ENCODE data around the gene PRELID3B.

PRELID3B gene

GRCh38 chr20:59010321-59010994, 32.1 kb downstream of the PRELID3B start:
- DNase-seq (ENCODE audit: low read depth in 2 of 2), result no peak

- no peak for DNase-seq (ENCODE audit: low read depth in 2 of 2)
Observed at GRCh38 chr20:59008715-59009336, 33.8 kb downstream of the PRELID3B start.

- DNase-seq (ENCODE audit: low read depth in 2 of 2), result no peak
Observed at GRCh38 chr20:59007665-59008511, 34.7 kb downstream of the PRELID3B start.

DNA sequence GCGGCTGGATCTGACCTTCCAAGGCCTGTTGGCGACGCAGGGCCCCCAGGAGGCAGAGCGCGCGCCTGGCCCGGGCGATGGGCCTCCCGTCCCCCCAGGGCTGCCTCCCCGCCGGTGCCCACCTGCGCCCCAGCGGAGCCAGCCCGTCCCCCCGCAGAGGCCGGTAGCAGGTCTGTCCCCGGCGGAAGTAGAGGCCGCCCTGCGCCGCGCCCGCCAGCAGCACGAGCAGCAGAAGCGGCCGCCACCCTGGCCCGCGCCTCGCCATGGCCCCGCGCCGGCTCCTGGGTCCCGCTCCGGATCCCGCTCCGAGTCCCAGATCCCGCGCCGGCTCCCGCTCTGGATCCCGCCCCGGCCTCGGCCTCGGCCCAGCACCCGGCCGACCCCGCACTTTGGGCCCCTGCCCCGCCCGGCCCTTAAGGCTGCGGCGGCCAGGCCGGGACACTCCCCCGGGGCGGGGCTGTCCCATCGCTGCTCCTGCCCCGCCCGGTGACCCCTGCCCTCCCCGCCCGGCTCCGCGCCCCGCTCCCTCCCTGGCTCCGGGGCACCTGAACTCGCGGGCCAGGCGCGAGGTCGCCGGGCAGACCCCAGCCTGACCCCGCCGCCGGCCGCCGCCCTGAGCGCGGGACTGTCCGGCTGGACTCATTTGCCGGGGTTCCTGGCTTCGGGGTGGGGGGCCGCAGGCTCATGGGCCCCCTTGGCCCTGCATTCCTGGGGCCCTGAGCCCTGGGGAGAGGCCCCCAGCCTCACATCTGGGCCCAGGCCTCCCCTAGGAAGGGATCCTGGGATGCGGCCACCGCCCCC, 35.5 kb downstream of the PRELID3B start, which contains the start of gene CTSZ:
Gene CTSZ, minus strand, starts transcription at position 391 of the 801 bp plus-strand sequence. Its CDS starts 126 bp downstream, at position 265.
- no peak for DNase-seq (ENCODE audit: low read depth in 2 of 2)

GRCh38 chr20:59006167-59006863, 36.3 kb downstream of the PRELID3B start:
- no peak for DNase-seq (ENCODE audit: low read depth in 2 of 2)

- DNase-seq (ENCODE audit: low read depth in 2 of 2), result no peak
Observed at GRCh38 chr20:59005523-59006166, 36.9 kb downstream of the PRELID3B start.

DNA sequence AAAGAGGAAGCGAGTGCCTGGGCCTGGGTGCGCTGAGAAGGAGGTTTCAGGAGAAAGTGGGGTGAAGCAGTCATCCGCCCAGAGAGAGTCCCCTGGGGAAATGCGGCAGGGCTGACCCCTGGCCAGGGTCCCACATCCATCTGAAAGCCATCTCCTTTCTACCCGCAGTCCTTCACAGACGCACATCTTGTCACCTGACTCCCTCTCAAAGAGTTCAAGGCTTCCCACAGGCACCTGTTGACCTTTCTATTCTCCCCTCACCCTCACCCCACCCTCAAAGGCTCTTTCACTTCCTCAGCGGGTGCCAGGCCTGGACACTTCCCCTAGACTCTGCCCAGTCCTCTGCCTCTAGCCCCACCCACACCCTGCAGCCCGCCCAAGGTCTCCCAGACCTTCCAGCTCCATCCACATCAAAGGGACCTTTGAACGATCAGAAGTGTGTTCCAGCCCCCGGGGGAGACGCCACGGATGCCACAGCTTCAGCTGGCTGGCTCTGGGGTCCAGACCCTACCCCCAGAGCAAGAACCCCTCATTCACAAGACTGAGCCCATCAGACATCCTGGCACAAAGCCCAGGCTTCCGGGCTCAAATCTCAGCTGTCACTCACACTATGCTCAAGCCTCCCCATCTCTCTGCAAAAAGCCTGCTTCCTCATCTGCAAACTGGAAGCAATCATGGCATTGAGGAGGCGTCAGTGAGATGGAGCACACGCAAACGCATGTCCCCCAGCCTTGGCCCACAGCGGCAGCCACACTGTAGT, 37.6 kb downstream of the PRELID3B start:
- DNase-seq (ENCODE audit: low read depth in 2 of 2), result no peak

DNA sequence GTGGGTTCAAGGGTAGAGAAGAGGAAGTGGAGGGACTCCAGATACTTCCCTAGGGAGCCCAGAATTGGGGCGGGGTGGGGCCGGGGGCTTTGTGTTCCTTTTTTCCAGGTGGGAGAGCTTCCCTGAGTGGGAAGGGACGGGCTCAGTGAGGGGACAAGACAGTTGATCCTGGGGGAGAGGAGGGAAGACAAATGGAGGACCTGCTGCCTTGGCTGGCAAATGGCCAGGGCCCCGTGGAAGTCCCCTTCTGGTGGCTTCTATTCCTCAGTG, 38.2 kb downstream of the PRELID3B start:
- DNase-seq (ENCODE audit: low read depth in 2 of 2), result no peak

GRCh38 chr20:59003836-59004492, 38.6 kb downstream of the PRELID3B start:
- DNase-seq (ENCODE audit: low read depth in 2 of 2), result no peak

DNA sequence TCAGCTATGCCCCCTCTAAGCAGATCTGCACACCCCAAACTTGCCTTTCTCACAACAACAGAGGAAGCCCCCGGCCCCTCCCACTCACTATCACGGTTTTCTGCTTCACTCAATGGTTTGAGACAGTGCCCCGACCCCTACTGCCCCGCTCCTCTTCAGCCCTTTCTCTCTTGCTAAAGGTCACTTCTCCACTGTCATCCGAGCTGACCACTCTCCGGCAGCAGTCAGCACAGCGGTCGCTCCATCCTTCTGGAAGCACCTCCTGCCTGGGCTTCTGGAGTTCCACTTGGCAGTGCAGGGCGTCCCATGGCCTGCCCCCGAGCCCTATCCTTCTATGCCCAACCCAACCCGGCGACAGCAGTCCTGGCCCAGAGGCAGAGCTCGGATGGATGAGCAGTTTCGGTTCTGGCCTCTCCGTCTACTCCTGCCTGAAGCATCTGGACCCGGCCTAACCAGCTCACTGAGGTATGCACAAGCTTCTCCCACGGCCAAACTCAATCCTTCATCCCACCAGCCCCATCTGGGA, 39.6 kb downstream of the PRELID3B start:
- DNase-seq (ENCODE audit: low read depth in 2 of 2), result no peak

- DNase-seq (ENCODE audit: low read depth in 2 of 2), result no peak
Observed at GRCh38 chr20:59002388-59002787, 40.2 kb downstream of the PRELID3B start.

- DNase-seq (ENCODE audit: low read depth in 2 of 2), result no peak
Observed at GRCh38 chr20:59001449-59002171, 41.0 kb downstream of the PRELID3B start.

- DNase-seq (ENCODE audit: low read depth in 2 of 2), result no peak
Observed at GRCh38 chr20:59001068-59001448, 41.5 kb downstream of the PRELID3B start.

GRCh38 chr20:59000326-59000725, 42.3 kb downstream of the PRELID3B start:
- no peak for DNase-seq (ENCODE audit: low read depth in 2 of 2)

- no peak for DNase-seq (ENCODE audit: low read depth in 2 of 2)
Observed at GRCh38 chr20:58998656-58999055, 43.9 kb downstream of the PRELID3B start.

GRCh38 chr20:58997141-58997770, 45.3 kb downstream of the PRELID3B start:
- DNase-seq (ENCODE audit: low read depth in 2 of 2), result no peak

DNA sequence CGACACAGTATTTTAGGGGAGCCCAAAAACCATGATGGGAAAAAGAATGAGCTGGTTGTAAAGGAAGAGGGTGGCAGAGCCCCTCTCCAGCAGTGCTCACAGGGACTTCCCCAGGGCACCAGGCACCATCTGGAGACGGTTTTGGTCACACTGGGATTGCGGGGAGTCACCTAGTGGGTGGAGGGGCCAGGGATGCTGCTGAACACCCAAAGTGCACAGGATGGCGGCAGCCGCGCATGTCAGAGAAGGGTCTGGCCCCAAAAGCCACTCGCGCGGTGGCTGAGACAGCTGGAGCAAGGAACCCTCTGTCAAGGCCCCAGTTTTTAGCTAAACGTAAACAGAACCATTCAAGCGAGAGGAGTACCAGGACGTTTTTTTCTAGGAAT, 46.4 kb downstream of the PRELID3B start:
- no peak for DNase-seq (ENCODE audit: low read depth in 2 of 2)
